HS-27A (cell line): ENCODE results near the gene LRRC8C.

Experiments
- DNase-seq: peaks from one replicate; pipeline ENCODE4 v3.0.0-alpha.2; 2012; ENCODE audit warnings: low read depth, missing footprints

Gene LRRC8C

DNA sequence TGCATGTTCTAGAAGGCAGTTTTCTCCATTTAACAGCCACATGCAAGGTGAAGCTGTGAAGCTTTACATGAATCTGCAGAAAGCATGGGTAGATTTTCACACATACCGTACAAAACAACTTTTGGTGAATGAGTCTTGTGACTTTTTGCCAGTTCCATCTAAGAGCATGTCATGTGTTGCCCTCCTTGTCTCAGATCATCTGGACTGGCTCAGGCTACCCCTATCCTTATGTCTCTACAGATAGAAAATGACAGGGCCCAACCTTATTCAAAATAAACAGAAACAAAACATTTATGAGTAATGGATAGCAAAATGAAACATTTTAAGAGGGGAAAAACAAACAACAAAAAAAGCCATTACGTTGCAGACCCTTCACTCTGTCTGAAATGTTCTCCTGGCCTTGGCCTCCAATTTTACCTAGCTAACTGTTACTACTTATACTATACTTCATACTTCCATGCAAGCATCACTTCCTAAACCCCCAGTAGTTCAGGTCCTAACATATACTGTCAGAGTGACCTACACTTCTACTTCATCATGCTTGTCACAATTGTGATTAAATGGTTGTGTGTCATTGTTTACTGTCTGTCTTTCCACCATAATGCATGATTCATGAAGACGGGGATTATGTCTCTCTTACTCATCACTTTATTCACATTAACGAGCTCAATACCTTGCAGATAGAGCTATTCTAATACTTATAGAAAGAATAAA is 39.0 kb downstream of the LRRC8C start:
- DNase-seq: no peak

DNA sequence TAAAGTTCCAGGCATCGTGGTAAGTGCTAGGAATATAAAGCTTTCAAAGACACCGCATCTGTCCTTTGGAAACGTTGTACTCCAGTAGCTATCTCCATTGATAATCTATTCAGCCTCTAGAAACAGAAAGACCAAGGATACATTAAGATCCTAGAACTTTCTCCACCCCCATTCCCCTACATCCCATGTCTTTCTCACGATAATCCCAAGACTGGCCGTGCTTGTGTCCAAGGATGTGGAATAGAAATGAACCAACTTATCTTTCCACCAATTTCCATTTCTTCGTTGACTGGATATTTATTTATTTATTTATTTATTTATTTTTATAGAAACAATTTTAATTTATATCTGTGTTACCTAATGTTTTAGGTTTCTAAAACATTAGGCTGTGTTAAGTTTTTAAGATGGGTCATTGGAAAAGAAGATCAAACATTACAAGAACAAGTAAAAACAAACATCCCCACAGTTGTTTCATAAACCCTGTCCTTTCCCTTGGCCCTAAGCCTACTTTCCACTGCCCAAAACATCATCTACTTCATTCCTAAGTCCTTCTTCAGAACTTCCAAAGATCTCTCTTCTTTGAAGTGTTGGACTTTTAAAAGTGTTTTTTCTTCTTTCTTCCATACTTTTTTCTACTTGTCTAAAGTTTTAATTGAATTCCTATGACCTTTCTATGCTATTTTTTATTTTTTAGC is 39.7 kb downstream of the LRRC8C start:
- DNase-seq: no peak

DNA sequence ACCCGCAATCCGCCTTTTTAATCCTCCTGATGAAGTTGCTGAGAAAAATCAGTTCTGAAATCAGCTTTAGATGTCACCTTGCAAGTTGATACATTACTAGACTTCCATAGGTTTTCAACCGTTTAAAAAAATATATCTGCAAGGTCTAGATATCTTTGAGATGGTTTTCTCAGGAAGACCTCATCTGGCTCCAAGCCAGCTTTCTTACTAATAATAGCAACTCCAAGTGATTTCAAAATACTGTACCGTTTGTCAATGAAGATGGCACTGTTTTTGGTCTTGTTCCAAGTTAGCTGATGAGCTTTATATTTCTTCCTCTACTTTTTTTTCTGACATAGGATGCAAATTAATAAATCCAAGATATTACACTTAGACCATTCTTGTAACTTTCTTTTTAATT is 40.3 kb downstream of the LRRC8C start:
- no peak for DNase-seq

DNA sequence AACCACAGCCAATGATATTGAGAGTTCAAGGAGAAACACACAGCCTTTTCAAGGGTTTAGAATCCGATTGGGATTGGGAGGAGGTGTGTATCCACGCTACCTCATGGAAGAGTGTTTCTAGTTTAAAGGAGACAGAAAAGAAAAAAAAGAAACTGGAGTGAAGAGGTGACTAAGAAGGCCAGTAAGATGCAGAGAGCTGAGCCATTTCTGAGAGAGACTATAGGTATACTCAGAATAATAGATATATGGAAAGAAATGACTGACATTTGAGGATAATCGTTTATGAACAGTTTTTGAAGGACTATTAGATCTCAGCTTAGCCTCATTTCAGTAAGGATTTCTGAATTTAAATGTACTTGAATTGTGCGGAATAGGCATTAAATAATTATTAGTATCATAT is 42.8 kb downstream of the LRRC8C start:
- no peak for DNase-seq

DNA sequence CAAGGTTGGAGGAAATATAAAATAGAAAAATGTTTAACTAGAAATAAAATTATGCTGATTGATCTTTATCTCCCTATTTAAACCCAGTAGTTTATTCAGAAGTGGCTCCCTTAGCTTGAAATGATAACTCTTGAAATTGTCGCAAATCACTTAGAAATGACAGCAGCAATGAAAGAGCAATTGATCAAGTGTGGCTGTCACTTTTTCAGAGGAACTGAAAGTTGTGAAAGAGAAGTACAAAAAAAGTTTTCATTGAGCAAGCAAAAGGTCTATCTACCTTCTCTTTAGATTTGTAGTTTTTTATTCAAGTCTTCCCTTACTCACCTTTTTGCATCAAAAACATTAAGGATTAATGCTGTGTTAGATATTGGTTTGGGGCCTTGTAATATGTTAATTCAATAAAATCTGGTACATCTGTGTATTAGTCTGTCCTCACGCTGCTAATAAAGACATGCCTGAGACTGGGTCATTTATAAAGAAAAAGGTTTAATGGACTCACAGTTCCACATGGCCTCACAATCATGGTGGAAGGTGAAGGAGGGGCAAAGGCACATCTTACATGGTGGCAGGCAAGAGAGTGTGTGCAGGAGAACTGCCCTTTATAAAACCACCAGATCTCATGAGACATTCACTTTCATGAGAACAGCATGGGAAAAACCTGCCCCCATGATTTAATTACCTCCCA is 48.3 kb downstream of the LRRC8C start:
- DNase-seq: no peak

DNA sequence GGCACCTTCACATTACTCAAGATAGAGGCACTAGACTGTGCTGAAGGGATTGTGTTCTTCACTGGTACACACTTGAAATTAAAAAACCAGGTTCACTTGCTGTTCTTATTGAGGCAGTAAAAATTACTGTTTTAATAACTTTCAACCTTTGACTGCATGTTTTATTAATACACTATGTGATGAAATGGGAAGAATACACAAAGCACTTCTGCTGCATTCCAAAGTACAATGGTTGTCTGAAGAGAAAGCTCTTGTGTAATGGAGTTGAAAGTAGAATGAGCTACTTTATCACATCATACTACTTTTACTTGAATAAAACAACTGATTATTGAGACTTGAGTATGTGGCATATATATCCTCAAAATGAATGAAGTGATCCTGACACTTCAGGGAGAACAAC is 49.7 kb downstream of the LRRC8C start:
- DNase-seq: no peak

DNA sequence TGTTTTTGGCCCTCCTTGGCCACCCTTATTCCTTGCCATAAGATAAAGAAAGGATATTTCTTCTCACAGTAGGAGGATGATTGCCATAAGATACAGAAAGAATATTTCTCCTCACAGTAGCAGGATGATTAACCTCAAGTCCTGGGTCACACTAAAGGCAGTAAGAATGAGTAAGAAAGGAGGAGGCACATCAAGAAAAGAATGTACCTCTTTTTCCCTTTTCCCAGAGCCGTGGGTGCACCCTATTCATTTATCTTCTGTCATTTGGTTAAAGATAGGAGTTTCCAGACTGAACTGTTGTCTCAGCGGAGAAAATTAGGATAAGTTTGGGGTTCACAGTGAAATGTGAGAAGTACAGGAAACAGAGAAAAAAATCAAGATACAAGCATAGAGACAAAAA is 52.5 kb downstream of the LRRC8C start:
- DNase-seq: no peak

DNA sequence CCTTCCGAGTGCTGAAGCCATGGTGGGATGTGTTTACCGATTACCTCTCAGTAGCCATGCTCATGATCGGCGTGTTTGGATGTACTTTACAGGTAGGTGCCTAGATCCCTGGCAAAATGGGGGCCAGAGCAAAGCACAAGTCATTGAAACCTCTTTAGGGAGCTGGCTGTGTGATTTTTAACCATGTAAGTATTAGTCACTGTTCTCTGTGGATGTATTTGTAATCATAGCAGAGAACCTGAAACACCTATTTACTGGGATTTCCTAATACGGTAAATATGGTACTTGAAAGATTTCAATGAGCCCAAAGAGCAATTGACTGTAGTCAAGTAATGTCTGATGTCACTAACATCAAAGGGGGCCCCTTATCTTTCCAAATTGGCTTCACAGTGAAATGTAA is 53.6 kb downstream of the LRRC8C start:
- no peak for DNase-seq

DNA sequence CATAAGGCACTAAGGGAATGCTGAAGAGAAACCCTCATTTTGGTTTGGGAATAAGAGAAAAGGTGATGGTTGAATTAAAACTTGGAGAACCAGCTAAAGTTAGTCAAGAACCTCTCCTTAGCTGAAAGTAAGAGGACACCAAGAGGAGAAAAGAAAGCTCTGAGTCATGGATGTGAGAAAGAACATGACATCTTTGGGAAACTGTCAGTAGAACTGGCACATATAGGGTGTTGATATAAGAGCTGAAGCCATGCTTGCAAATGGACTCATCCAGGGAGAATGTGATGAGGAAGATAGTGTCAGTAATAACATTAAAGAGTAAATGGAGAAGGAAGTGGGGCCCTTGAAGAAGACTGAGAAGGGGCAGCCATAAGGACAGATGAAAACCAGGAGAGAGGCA is 54.3 kb downstream of the LRRC8C start:
- no peak for DNase-seq

DNA sequence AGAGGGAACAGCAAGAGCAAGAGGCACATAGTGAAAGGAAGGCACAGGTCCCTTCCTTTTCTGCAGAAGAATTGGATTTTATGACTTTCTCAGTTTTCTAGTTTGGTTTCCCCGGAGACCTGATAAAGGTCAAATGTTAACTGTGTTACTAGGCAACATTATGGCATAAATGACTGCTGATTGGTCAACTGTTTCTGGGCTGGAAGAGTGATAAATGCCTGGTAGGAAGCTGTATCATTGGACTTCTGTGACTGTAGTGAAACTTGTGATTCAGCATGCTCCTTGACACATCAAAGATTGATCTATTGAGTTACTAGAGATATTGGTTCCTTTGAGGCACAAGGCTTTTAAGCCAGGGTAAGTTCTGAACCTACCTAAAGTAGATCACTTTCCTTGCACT is 55.7 kb downstream of the LRRC8C start:
- DNase-seq: no peak

DNA sequence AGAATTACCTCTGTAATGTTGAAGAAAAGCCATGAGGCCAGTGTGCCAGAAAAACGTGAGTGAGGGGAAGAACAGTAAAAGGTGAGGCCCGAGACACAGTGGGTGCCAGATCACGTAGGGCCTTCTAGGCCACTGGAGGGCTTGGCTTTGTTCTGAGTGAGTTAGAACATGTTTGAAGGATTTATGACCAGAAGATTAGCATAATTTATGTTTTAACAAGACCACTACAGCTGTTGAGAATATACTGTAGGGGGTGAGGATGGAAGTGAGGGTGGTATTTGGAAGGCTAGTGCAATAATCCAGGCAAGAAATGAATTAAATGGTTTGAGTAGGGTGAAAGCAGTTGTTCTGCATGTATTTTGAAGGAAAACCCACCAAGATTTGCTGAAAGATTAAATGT is 56.3 kb downstream of the LRRC8C start:
- DNase-seq: no peak

DNA sequence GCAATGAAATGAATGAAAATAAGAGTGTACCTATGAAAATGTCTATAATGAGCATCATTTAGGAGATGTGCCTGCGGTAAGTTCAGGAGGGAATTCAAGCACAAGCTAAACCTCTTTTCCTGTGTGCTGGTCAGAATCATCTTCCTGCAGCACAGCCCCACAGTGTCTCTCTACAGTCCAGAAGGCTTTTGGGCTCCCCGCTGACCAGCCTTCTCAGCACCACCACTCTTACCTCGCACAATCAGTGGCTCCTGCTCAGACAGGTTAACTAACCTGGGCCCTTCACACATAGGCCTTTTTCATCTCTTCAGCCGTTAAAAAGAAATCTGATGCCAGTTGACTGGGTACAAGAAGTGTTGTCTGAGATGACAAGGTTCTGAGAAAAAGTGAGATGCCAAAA is 57.7 kb downstream of the LRRC8C start:
- no peak for DNase-seq

DNA sequence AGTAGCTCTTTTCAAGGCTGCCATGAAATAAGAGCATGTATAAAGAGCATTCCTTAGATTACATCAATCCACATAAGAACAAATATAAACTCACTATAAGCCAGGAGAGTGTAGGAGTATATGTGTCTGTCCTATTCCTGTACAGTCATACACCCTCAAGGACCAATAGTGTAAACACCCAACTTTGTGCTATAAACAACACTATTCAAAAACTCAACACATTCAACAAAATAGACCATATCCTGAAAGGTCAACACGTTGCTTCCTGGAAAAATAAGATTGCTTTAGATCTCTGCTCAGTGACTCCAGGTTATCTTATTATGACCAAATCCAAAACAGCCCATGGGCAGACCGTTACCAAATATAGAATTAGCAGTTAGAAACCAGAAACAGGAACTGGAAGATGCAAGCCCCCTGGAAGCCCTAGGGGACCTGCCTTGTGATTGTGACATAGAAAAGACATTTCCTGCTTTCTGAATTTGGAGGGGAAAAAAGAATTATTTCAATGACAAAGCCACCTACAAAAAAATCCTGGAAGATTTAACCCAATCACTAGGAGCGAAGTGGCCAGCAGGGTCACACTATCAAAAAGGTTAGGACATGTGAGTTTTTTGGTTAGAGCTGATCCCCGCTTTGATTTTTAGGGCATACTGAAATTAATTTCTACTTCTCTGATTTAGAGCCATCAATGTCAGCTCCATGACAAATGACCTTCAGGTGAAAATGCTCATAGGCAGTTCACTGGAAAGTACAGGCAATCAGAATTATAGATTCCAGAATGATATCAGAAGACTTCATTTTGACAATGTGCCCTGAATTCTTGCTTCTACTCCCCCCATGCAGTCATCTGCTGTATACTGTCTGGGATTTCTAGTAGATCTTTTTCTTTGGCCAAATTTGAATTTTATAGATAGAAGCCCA is 59.9 kb downstream of the LRRC8C start:
- no peak for DNase-seq

DNA sequence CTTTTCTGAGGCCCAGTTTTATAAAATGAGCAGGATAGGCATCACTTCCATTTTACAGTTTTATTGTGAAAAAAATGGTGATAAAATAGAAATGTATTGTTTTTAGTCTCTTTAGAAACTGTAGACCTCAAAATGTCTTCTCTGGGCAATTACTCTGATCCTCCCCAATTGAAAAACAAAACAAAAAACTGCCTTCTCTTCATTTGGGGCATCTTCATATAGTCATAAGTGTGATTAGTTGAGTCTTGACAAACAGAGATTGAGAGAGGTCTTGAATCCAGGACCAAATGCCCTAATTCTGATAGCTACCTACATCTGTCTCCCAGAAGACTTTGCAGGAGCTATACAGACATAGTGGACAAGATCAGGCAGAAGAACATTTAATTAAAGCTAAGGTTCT is 62.9 kb downstream of the LRRC8C start:
- DNase-seq: no peak

DNA sequence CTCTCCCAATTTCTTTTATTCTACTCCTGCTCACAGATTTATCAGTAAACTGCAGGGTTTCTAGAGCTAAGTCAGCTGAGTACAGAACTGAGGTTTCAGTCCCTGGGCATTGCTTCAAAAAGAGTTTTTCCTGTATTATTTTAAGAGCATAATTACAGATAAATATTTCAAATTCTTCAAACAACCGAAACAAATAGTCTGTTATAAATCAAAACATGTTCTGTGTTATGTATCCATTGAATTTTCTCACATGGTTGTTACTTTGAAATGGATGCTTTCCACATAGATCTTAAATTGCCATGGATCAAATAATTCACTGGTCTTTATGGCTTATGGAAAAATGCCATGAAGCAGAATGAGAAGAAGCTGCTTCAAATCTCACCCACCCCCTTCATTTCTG is 64.5 kb downstream of the LRRC8C start:
- DNase-seq: no peak

DNA sequence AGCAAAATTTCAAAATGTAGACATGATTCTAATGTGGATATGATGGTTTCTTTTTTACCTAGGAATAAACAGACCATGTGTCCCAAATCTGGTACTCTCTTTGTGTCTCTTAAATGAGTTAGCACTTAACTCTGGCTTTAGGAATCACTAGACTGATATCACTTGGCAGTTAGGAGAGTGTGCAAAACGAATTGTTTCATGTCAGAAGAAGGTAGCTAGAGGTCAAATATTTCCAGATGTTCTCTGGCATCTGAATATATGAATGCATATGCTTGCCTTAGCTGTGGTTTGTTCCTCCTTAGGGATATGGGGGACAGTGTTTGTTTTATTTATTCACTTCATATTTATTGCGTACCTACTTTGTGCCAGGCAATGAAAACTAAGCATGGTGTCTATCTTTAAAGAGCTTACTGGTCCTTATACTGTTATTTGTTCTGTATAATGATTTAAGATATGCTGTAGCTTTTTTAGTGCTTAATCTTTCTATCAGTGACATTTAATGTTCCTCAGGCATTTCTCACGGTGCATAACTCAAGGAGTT is 65.2 kb downstream of the LRRC8C start:
- no peak for DNase-seq

DNA sequence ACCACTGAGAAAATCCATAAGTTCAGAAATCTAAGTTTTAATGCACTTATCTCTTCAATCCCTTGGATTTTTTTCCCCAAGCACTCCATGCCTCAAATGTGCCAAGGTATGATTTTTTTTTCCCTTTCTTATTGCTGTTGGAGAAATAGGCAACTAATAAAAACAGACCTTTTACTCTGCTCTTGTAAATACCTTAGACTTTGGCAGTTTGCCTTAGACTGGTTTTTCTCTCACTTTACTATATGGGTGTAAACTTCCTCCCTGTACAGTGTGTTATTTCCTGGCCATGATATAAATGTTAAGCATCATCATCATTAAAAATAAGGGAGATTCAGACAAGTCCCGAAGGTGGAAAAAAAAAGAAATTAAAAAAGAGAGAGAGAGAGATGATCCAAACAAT is 65.7 kb downstream of the LRRC8C start:
- DNase-seq: no peak

DNA sequence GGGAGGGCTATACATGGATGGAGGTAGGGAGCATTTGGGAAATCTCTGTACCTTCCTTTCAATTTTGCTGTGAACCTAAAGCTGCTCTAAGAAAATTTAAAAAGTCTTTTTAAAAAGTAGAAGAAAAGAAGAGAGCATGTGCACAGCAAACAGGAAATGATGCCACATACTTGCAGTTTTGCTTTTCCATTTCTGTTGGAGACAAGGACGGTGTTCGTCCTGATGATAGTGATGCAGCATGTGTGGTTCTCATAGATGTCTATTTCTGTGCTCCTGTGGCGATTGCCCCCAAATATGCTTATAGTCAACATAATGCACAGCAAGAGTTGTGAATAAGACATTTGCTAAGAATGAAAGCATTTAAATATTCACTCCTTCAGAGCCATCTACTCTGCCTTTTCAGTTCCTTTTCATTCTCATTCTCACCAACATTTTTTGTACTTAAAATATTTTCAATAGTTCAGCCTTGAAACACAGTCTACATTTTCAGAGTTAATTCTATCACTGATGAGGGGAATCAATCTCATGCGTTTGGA is 66.6 kb downstream of the LRRC8C start:
- no peak for DNase-seq

DNA sequence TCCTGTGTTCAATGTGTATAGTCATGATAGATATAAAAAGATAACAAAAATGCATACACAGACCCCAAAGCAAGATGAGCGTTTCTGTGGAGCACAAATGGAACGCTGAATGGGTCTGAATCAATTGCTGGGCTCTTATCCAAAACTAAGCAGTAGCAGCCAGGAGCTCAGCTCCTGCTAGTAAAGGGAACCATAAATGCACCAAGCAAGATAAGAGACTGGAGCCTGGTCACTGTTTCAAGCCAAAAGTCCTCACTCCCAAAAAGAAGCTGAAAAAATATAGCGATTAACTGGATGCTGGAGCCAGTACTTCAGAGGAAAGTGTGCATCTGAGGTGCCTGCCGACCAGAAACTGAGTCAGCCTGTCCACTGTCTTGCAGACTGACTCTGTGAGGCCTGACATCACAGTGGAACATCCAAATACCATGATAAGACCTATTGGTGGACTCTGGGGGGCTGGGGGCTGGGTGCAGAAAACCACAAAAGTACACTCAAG is 68.9 kb downstream of the LRRC8C start:
- DNase-seq: no peak

DNA sequence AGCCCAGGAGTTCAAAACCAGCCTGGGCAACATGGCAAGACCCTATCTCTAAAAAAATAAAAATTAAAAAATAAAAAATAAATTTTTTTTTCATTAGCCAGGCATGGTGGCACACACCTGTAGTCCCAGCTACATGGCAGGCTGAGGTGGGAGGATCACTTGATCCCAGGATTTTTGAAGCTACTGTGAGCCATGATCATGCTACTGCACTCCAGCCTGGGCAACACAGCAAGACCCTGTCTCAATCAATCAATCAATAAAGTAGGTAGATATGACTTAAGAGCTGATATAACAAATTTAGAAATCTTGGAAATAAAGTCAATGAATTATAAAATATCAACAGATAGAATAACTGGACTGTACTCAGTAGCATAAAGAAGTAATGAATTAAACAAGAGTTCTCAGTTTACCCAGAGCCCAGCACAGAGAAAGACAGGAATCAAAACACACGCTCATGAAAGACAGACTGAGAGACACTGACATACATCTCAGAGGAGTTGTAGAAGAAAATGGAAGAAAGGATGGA is 69.7 kb downstream of the LRRC8C start:
- DNase-seq: no peak

DNA sequence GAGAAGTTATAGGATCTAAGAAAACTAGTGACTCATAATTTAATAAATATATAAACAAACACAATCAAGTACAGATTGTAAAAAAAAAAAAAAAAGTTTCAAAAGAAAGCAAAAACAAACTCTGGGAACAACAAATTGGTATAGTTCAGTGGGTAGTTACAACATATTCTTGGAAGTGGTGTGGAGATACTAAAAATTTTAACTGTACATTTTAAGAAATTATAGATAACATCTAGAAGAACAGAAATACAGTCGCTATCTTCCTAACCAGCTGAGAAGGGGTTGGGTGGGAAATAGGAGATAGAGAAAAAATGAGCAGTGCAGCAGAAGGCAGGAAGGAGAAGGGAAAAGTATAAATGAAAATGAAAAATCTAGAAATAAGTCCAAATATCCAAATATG is 70.5 kb downstream of the LRRC8C start:
- no peak for DNase-seq
